LNCAP (cell line): ENCODE data around the gene TUT4.

Experiments
- TF ChIP-seq, protein P1 (sequence below): fragments of 450-650 bp; IDR thresholded peaks from 2 replicates; pipeline ENCODE4 v1.5.1; 2017; ENCODE audit warnings: mild to moderate bottlenecking

The TUT4 gene

DNA sequence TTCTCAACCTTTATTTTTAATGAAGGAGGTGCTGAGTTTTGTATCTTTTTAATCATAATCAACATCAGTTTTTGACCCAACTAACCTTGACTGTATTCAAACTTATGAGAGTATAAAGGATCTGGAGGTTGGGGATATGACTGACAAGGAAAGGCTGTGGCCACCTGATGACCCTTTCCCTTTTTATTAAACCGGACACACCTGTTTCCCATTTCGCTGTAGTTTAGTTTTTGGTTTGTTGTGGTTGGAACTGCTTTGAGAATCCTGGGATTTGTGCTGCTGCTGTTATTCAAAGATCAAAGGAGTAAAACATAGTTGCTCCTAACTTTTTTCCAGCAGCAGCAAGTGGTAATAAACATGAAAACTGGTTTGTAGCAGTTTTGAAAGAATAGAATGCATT is 136.1 kb downstream of the TUT4 start:
- TF ChIP-seq, protein P1, sequence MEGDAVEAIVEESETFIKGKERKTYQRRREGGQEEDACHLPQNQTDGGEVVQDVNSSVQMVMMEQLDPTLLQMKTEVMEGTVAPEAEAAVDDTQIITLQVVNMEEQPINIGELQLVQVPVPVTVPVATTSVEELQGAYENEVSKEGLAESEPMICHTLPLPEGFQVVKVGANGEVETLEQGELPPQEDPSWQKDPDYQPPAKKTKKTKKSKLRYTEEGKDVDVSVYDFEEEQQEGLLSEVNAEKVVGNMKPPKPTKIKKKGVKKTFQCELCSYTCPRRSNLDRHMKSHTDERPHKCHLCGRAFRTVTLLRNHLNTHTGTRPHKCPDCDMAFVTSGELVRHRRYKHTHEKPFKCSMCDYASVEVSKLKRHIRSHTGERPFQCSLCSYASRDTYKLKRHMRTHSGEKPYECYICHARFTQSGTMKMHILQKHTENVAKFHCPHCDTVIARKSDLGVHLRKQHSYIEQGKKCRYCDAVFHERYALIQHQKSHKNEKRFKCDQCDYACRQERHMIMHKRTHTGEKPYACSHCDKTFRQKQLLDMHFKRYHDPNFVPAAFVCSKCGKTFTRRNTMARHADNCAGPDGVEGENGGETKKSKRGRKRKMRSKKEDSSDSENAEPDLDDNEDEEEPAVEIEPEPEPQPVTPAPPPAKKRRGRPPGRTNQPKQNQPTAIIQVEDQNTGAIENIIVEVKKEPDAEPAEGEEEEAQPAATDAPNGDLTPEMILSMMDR = no peak

DNA sequence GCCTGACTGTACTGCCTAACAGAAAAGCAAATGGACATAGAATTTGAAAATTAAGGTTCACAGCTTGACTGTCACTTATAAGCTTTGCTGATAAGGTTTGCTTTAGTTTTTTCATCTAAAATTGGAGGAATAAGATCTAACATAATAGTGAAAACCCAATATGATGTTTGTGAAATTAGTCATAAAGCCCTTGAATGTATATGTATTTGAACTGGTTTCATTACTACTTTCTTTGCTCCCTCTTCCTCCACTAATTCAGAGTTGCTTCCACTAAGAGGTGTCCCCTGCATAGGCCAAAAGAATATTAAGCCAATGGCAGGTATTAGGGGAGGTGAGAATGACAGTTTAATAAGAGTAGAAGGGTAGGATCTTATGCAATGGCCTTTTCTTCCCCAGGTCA is 137.9 kb downstream of the TUT4 start:
- TF ChIP-seq, protein P1 = no peak

DNA sequence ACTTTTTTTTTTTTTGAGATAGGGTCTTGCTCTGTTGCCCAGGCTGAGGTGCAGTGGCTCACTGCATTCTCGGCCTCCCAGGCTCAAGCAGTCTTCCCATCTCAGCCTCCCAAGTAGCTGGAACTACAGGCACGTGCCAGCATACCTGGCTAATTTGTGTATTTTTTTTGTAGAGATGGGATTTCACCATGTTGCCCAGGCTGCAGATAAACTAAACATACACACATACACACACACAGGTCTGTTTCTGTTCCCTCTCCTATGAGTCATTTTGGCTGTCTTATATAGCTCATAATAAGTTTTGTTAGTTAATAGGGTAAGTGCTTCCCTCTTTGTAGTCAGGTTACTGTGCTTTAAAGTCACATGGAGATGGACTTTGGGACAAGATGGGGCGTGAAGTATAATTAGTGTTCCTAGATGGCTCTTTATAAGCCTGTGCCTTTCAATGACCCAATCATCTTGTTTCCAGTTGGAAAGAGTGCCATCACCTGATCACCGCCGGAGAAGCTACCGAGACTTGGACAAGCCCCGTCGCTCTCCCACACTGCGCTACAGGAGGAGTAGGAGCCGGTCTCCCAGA is 139.4 kb downstream of the TUT4 start:
- TF ChIP-seq, protein P1 = no peak

DNA sequence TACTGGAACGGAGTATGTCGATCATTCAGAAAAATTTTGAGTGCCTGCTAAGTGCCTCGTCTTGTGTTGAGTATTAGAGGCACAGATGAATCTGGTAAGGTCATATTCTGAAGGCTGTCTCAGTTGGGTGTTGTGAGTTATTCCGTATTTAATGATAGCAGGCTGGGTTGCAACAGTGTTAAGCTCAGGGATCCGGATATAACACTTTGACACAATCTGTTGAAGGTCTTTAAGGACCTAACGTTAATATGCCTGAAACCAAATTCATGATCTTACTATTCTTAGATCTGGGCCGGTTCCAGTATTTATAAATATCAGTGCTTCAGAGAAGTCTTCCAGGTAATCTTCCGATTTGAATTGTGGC is 147.9 kb downstream of the TUT4 start:
- TF ChIP-seq, protein P1 = no peak; the same call in 1 of the 2 replicates

DNA sequence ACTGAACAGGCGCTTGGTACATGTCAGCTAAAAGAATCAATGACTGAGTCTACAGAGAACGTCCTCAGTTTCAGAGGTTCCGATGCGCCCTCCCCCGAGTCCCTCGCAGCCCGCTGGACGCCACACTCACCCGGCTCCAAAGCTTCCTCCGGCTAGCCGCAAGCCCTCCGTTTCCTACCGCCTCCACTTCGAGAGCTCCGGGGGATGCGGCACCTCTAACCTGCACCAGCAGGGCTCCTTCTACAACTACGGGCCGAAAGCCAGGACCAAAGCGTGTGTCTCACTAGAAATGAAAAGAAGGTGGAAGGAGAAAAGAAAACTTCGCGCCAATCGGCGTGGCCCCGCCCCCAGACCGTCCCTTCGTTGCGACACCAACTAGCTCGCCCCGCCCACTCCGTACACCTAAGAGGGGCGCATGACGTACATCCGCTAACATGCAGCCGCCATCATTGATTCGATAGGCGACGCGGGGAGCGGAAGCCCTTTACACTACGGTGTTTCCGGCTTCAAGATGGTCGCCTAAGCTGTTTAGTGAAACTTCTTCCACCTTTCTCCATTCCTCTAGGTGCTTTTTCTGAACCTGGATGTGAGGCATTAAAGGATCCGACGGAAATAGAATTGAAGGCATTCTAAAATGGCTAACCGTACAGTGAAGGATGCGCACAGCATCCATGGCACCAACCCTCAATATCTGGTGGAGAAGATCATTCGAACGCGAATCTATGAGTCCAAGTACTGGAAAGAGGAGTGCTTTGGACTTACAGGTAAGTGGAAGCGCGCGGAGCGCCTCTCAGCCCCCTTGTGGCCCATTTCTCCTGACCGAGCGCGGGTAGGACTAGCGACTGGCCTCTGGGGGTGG is 148.5 kb downstream of the TUT4 start, which contains the start of the genes ORC1 and PRPF38A:
TSS of gene ORC1 (minus strand) at position 308 of the 859 bp plus-strand sequence. CDS start 2,200 bp downstream, outside the sequence.
TSS of gene PRPF38A (plus strand) at position 487 of the 859 bp plus-strand sequence. CDS start at position 635, 148 bp downstream.
- TF ChIP-seq, protein P1 = peak; percentile 50; the same call in 1 of the 2 replicates

DNA sequence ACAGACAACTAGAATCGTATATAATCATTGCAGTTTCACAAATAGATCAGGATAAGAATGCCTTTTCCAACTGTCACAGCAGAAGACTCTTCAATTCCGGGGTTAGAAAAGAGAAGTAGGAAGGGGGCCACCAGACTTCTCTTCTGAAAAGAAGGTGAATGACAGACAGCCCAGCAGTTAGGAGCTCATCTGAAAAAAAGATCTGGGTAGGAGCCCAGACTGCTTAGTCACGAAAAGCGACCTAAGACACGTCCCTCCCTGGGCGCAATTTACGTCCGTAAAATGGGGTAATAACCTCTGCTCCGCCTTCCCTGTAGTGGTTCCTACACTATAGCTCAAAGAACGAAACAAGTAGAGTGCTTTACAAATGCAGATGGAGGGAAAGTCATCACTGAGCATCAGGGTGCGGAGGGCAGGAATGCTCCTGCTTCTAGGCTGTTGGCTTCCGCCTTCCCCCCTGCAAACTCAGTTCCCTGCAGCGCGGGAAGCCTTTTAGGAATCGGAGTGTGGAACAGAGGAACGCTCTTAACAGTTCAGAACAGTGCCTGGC is 149.3 kb downstream of the TUT4 start:
- TF ChIP-seq, protein P1 = no peak

DNA sequence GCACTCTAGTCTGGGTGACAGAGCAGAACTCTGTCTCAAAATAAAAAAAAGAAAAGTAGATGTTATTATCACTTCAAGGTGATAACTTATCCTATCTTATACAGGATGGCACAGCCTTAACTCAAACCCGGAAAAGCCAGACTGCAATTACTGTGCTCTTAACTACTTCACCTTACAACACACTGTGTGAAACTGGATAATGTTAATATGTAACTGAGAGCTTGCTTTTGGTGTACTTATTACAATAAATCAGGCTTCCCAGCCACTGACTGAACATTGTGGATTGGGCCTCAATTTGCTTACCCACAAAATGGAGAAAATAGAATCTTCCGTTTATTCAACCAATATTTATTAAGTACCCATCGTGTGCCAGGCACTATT is 150.0 kb downstream of the TUT4 start:
- TF ChIP-seq, protein P1 = no peak
